Activated CD4-positive, CD25-positive, alpha-beta regulatory T cell treated with anti-CD3 and anti-CD28 coated beads, Interleukin-2, amount 50 U/mL, for 16 hours (primary cell): ENCODE results near the gene KRTAP10-5.
"Not testable (repeated sequence)": the region's sequence is repeated elsewhere in the genome, so short reads cannot be mapped to it uniquely, and the experiment has no call there.

Experiments
- DNase-seq: peaks from one replicate; pipeline ENCODE4 v3.0.0-alpha.2; 2020; ENCODE audit warnings: low read depth, low spot score

Gene KRTAP10-5

DNA sequence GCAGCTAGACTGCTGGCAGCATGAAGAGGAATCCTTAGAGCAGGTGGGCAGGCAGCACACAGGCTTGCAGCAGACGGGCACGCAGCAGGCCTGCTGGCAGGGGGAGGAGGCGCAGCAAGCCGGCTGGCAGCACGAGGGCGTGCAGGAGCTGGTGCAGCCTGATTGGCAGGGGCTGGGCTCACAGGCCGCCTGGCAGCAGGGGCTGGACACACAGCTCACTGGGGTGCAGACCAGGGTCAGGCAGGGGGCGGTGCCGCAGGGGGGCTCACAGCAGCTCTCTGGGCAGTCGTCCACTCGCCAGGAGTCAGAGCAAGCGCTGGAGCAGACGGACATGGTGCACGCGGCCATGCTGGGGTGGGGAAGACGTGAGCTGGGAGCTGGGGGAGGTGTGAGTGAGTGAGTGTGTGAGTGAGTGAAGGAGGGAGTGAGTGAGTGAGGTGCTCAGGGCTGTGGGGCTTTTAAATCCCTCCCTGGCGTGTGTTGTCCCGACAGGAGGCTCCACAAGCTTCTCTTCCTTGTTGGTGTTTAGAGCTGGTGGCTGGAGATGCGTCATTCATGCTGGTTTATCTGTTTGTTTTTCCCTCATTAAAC lies at the start of gene KRTAP10-5:
Gene KRTAP10-5, minus strand, starts transcription at position 374 of the 591 bp plus-strand sequence. Its CDS starts 26 bp downstream, at position 348.
- not testable (repeated sequence) for DNase-seq

GRCh38 chr21:44628707-44629391 lies 48.4 kb upstream of the KRTAP10-5 start:
- DNase-seq: no peak

- DNase-seq: not testable (repeated sequence)
Observed at GRCh38 chr21:44627831-44628233, 47.4 kb upstream of the KRTAP10-5 start.

DNA sequence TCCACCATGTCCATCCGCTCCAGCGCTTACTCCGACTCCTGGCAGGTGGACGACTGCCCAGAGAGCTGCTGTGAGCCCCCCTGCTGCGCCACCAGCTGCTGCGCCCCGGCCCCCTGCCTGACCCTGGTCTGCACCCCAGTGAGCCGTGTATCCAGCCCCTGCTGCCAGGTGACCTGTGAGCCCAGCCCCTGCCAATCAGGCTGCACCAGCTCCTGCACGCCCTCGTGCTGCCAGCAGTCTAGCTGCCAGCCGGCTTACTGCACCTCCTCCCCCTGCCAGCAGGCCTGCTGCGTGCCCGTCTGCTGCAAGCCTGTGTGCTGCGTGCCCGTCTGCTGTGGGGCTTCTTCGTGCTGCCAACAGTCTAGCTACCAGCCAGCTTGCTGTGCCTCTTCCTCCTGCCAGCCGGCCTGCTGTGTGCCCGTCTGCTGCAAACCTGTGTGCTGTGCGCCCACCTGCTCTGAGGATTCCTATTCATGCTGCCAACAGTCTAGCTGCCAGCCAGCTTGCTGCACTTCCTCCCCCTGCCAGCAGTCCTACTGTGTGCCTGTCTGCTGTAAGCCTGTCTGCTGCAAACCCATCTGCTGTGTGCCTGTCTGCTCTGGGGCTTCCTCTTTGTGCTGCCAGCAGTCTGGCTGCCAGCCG lies 46.9 kb upstream of the KRTAP10-5 start:
- not testable (repeated sequence) for DNase-seq

DNA sequence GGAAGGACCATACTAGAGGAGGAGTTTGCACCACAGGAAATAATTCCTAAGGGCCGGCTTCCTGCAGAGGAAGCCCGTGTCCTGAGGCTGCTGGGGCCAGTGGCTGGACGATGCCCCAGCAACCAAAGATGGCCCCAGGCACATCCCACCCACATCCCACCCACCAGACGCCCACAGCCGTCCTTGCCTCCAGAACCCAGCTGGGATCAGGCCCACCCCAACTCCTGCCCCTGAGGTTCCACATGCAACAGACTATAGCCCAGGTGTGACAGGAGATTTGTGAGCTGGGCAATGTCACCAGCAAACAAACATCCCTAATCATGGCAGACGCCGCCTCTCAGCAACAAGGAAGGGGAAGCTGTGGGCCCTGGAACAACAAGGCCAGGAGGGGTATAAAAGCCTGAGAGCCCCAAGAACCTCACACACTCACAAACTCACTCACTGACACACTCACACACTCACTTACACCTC lies 46.3 kb upstream of the KRTAP10-5 start, which contains the start of gene KRTAP10-9:
Gene KRTAP10-9, plus strand, starts transcription at position 421 of the 471 bp plus-strand sequence. CDS start 79 bp downstream, outside the sequence.
- no peak for DNase-seq

- DNase-seq: no peak
Observed at GRCh38 chr21:44626262-44626661, 45.9 kb upstream of the KRTAP10-5 start.

- DNase-seq: no peak
Observed at GRCh38 chr21:44625756-44626155, 45.4 kb upstream of the KRTAP10-5 start.

DNA sequence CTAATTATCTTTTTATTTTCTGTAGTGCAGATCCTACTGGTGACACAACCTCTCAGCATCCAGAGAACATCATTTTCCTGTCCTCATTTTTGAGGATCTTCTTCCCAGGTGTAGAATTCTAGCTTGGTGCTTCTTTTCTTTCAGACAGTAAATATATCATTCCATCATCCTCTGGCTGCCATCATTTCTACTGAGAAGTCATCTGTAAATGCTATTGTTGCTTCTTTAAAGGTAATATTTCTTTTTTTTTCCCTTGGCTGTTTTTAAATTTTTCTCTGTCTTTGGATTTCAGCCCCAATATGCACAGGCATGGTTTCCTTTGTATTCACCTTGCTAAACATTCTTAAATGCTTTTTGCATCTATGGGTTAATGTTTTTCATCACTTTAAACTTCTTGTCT lies 43.2 kb upstream of the KRTAP10-5 start:
- no peak for DNase-seq

DNA sequence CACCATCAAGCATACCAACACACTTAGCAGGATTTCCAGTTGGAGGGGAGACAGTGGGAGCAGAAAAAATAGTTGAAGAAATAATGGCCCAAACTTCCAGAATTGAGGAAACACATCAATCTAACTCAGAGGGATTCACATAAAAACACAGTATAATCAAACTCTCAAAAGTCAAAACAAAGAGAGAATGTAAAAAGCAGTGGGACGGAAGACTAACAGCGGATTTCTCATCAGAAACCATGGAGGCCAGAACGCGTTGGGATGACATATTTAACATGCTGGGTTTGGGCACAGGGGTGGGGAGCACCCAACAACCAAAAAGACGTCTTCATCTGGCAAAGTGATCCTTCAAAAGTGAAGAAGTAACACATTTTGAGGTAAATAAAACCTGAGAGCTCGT lies 39.5 kb upstream of the KRTAP10-5 start:
- DNase-seq: no peak

GRCh38 chr21:44618909-44619308 lies 38.5 kb upstream of the KRTAP10-5 start:
- DNase-seq: peak; percentile 50

GRCh38 chr21:44618504-44618903 lies 38.1 kb upstream of the KRTAP10-5 start:
- no peak for DNase-seq

DNA sequence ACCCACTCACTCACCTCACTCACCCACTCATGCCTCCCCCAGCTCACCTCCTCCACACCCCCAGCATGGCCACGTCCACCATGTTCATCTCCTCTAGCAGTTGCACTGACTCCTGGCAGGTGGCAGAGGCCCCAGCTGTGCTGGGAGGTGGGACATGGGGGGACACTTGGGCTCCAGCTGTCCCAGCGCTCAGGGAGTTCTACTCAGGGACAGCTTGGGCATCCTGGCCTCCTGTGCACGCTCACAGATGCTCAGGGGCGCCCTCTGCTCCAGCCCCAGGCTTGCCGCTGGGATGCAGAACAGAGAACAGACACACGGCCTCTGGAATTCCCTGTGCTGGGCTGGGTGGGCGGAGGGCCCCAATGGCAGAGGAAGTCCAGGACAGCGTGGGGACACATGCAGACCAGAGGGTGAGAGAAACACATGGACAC lies 36.7 kb upstream of the KRTAP10-5 start:
- DNase-seq: no peak

DNA sequence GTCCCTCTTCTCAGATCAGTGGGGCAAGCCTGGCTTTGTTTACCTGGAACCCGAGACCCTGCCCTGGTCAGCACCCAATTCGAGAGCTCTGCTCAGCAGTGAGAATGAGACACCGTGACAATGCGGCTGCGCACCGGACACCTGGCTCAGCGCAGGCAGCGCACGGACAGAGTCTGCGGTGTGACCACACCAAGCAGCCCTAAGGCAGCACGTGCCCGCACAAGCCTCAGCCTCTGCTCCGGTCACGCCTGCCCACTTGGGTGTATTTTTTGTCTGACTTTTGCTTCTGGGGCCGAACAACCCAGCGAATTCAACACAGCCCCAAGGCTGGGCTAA lies 36.2 kb upstream of the KRTAP10-5 start:
- no peak for DNase-seq

DNA sequence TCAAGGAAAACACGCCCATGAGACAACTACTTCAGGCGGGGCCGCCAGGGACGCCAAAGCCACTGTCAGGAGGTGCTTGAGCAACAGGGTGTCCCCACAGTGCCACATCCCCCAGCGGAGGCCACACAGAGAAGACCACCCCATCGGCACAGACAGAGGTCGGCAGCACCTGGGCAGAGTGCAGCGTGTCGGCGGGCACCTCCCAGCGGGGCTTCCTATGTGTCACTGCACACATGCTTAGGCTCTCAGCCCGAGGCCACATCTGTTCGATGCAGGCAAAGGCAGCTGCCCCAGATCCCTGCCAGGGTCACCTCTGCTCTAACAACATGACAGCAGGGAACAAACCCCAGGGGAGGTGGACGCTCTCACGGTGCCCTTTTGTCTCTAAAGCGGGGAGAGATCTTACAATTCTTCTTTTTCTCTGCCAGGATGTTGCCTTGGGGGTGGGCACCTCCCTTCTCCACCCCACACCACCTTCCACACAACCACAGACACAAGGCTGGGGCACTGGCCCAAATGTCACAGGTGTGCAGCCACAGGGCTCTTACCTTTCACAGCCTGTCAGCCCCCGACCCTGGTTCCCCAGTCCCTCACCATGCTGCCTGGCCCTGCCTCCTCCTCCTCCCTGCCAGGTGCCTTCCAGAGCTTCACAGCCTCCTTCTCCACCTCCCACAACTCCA lies 35.6 kb upstream of the KRTAP10-5 start:
- no peak for DNase-seq

GRCh38 chr21:44615466-44615865 lies 35.1 kb upstream of the KRTAP10-5 start:
- no peak for DNase-seq

DNA sequence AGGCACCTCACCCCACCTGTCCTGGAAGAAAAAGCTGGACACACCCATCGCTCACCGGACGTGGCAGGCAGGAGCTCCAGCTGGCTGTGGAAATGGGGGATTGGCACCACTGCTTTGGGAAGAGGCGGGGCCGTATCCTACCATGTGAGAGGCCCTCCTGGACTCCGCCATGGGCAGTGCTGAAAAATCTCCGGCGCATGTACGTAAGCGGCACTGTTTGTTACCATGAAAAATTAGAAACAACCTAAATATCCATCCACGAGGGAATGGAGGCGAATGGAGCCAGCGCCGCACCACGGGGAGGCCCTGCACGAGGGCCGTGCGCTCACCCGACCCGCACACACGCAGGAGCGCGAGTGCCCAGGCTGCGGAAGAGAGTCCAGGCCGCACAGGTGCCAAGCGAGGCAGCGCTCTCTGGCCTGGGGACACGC lies 34.6 kb upstream of the KRTAP10-5 start:
- DNase-seq: no peak

DNA sequence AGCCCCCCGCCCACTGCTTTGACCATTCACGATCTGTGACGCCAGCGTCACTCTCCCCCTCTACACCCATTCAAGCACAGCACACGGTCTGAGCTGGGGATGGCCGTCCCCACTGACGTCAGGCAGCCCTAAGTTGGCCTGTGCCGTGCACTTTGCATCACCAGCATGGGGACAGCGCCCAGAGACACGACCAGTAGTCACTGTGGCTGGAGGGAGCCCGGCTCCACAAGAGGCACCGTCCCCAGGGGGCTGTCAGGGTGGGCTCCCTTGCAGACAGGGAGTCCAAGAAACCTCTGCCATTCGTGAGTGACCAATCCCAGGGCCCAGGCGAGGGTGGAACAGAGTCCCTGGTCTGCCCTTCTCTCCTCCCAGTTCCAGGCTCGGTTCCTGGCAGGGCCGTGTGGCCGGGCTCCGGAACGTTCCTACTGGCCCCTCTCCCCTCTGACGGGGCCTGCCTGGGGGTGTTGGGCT lies 33.8 kb upstream of the KRTAP10-5 start:
- DNase-seq: no peak

DNA sequence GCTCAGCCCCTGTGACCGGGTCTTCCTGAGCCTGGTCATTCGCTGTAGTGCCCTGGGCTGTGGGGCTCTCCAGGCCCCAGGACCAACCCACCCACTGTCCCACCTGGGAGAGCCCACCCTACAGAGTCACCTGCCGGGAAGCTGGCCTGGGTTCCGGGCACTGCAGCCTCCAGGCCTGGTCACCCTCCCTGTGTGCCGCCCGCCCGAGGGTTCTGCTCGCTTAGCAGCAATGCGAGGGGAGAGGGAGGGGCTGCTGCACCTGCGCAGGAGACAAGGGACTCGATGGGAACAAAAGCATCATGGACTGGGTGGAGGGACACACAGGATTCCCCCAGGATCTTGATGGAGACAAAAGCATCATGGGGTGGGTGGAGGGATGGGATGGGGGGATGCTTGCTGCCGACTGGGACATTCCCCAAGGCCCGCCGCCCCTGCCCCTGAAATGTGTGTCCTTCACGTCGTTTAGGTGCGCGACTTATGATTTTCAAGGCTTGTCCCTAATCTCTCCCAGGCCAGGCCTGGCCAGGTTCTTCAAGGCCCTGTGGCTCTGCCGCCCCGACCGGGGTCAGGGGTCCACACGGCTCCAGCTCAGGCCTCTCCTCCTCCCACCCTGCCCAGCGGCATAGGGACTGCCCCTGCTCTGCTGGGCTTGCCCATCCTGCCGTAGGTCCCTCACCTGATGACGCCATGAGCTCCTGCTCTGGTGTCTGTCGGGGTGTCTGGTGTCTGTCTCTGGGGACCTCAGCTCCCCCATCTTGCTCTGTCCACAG lies 33.2 kb upstream of the KRTAP10-5 start:
- DNase-seq: no peak

- no peak for DNase-seq
Observed at GRCh38 chr21:44612669-44613229, 32.3 kb upstream of the KRTAP10-5 start.

DNA sequence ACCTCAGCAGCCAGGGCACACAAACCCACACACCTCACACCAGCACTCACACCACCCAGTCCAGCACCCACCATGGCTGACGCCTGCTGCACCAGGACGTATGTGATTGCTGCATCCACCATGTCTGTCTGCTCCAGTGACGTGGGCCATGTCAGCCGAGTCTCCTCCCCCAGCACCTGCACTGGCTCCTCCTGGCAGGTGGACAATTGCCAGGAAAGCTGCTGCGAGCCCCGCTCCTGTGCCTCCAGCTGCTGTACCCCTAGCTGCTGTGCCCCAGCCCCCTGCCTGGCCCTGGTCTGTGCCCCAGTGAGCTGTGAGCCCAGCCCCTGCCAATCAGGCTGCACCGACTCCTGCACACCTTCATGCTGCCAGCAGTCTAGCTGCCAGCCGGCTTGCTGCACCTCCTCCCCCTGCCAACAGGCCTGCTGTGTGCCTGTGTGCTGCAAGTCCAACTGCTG lies 31.7 kb upstream of the KRTAP10-5 start, which contains the start of gene KRTAP10-8:
Gene KRTAP10-8, plus strand, starts transcription at position 51 of the 458 bp plus-strand sequence. Its CDS starts 22 bp downstream, at position 73.
- DNase-seq: no peak

GRCh38 chr21:44611551-44611950 lies 31.1 kb upstream of the KRTAP10-5 start:
- no peak for DNase-seq
